ENCODE results near the gene WNT7A. TPM values are rescaled to one million over a fixed set of nuclear protein-coding genes. Genes with fewer than 3 reads are reported as not detected.

The WNT7A gene
- polyA plus RNA-seq, 1 of the 3 experiments (the other 2 are of a cell fraction) = not detected

DNA sequence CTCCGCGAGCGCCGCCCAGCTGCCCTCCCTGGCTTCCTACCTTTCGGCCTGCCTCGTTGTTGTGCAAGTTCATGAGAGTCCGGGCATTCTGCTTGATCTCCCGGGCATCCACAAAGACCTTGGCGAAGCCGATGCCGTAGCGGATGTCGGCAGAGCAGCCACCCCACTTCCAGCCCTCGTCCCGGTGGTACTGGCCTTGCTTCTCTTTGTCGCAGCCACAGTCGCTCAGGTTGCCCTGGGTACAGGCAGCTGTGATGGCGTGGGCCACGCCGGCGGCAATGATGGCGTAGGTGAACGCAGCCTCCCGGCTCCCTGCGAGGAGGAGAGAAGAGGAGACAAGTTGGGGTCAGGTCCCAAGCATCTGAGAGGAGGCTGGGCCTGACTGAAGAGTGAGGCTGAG lies 25.4 kb downstream of the WNT7A start:
- H4K20me1 ChIP-seq (ENCODE audit: insufficient read depth) = no peaks in the 10 kb centered on the region
- H3K4me1 ChIP-seq (ENCODE audit: control insufficient read depth in 1 of 2, insufficient read depth in 2 of 2, low read depth in 1 of 2, low read length in 1 of 2) = no peaks in the 10 kb centered on the region; a peak in 1 of 4 replicates
- no peaks in the 10 kb centered on the region for H3K9me2 ChIP-seq
- DNase-seq = no peak
- H3K27ac ChIP-seq (ENCODE audit: low read depth in 2 of 2, low read length in 1 of 2) = no peak overlapping the region
- H3K79me2 ChIP-seq (ENCODE audit: insufficient read depth) = no peaks in the 10 kb centered on the region
- H3K9me3 ChIP-seq = no peaks in the 10 kb centered on the region
- no peak for TF ChIP-seq EZH2phosphoT487 (IDR thresholded peaks at IDR 0.05; ENCODE audit: borderline replicate concordance, low read depth)
- no peak for TF ChIP-seq TAF1 (IDR thresholded peaks at IDR 0.05; ENCODE audit: borderline replicate concordance, low read depth, low read length)
- TF ChIP-seq SIN3A (IDR thresholded peaks at IDR 0.05; ENCODE audit: borderline replicate concordance, low read depth, low read length) = no peak
- TF ChIP-seq EP300 (IDR thresholded peaks at IDR 0.05; ENCODE audit: borderline replicate concordance in 1 of 2, low read depth in 1 of 2, low read length in 1 of 2) = no peak
- TF ChIP-seq MXI1 (IDR thresholded peaks at IDR 0.05; ENCODE audit: low read depth, low read length) = no peak
- TF ChIP-seq REST (IDR thresholded peaks at IDR 0.05; ENCODE audit: low read depth, low read length) = no peak
- no peak for TF ChIP-seq ELF1 (IDR thresholded peaks at IDR 0.05)
- TF ChIP-seq, protein P1, sequence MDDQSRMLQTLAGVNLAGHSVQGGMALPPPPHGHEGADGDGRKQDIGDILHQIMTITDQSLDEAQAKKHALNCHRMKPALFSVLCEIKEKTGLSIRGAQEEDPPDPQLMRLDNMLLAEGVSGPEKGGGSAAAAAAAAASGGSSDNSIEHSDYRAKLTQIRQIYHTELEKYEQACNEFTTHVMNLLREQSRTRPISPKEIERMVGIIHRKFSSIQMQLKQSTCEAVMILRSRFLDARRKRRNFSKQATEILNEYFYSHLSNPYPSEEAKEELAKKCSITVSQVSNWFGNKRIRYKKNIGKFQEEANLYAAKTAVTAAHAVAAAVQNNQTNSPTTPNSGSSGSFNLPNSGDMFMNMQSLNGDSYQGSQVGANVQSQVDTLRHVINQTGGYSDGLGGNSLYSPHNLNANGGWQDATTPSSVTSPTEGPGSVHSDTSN (IDR thresholded peaks at IDR 0.05) = no peak
- no peak for TF ChIP-seq CHD2 (IDR thresholded peaks at IDR 0.05; ENCODE audit: low read length, partially characterized antibody)
- no peak for TF ChIP-seq FOXM1 (IDR thresholded peaks at IDR 0.05; ENCODE audit: low read depth)
- TF ChIP-seq GATA2 (CRISPR knock-in tag; IDR thresholded peaks at IDR 0.05) = no peak
- TF ChIP-seq, protein P2, sequence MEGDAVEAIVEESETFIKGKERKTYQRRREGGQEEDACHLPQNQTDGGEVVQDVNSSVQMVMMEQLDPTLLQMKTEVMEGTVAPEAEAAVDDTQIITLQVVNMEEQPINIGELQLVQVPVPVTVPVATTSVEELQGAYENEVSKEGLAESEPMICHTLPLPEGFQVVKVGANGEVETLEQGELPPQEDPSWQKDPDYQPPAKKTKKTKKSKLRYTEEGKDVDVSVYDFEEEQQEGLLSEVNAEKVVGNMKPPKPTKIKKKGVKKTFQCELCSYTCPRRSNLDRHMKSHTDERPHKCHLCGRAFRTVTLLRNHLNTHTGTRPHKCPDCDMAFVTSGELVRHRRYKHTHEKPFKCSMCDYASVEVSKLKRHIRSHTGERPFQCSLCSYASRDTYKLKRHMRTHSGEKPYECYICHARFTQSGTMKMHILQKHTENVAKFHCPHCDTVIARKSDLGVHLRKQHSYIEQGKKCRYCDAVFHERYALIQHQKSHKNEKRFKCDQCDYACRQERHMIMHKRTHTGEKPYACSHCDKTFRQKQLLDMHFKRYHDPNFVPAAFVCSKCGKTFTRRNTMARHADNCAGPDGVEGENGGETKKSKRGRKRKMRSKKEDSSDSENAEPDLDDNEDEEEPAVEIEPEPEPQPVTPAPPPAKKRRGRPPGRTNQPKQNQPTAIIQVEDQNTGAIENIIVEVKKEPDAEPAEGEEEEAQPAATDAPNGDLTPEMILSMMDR (IDR thresholded peaks at IDR 0.05) = no peak
- TF ChIP-seq YY1 (IDR thresholded peaks at IDR 0.05; ENCODE audit: low read depth) = no peak
- TF ChIP-seq RFX5 (IDR thresholded peaks at IDR 0.05; ENCODE audit: low read length) = no peak
- TF ChIP-seq TCF12 (IDR thresholded peaks at IDR 0.05) = no peak
- no peaks in the 10 kb centered on the region for H3F3A ChIP-seq (replicated peaks; ENCODE audit: insufficient read depth)
- ChIA-PET POLR2A (no interaction called here), CTCF (interaction anchor here (1.4 to 2.4 kb wide), 4 partner anchors 26 to 206 kb away, joined by 3 to 10 read pairs (median 4); partner anchors contain the start of gene WNT7A)
- H3K36me3 ChIP-seq (replicated peaks in 1 of 2; ENCODE audit: control insufficient read depth in 1 of 2, insufficient read depth in 2 of 2, low read length in 1 of 2) = no peaks in the 10 kb centered on the region
- H3K27me3 ChIP-seq (ENCODE audit: insufficient read depth) = no peaks in the 10 kb centered on the region
- 77% methylated on average over 24 of the region's 25 CpGs for WGBS (ENCODE audit: low lambda C conversion rate)
- no peak overlapping the region for H3K4me2 ChIP-seq
- H2AFZ ChIP-seq (ENCODE audit: low read depth) = no peak overlapping the region
- H3K9ac ChIP-seq = no peak overlapping the region
- no peak overlapping the region for H3K4me3 ChIP-seq (ENCODE audit: low read depth in 2 of 2, low read length in 1 of 2)

All from SK-N-SH (cell line).